HepG2 (cell line): ENCODE results near the gene BAHCC1.

Experiments
- ATF2 ChIP-seq: sonication (generic); formaldehyde crosslinking; IDR thresholded peaks from 2 replicates; pipeline ENCODE4 v1.4.0; 2020; ENCODE audit warnings: missing genetic modification reagents
- HBP1 ChIP-seq: IDR thresholded peaks from 2 replicates; pipeline ENCODE4 v1.6.1; 2016; ENCODE audit warnings: low read depth, control low read depth
- HOXD1 ChIP-seq: sonication (generic); formaldehyde crosslinking; IDR thresholded peaks from 2 replicates; pipeline ENCODE4 v1.5.0; 2020; ENCODE audit warnings: missing genetic modification reagents
- JUN ChIP-seq: sonication (generic); formaldehyde crosslinking; IDR thresholded peaks from 2 replicates; pipeline ENCODE4 v1.4.0; 2020; ENCODE audit warnings: mild to moderate bottlenecking, missing genetic modification reagents
- POLR2AphosphoS5 ChIP-seq: IDR thresholded peaks from 2 replicates; pipeline ENCODE4 v1.6.1; 2012; ENCODE audit warnings: low read depth, low read length
- SAFB2 ChIP-seq: sonication (generic); formaldehyde crosslinking; IDR thresholded peaks from 2 replicates; pipeline ENCODE4 v1.5.1; 2020; ENCODE audit warnings: missing genetic modification reagents, low read depth, mild to moderate bottlenecking, borderline replicate concordance
- SETDB1 ChIP-seq: sonication (generic); formaldehyde crosslinking; IDR thresholded peaks from 2 replicates; pipeline ENCODE4 v1.5.1; 2020; ENCODE audit warnings: missing genetic modification reagents, mild to moderate bottlenecking, borderline replicate concordance
- THAP8 ChIP-seq: sonication (generic); formaldehyde crosslinking; IDR thresholded peaks from 2 replicates; pipeline ENCODE4 v1.5.1; 2020; ENCODE audit warnings: missing genetic modification reagents, mild to moderate bottlenecking, borderline replicate concordance
- ZBTB43 ChIP-seq: sonication (generic); formaldehyde crosslinking; conservative IDR thresholded peaks from 2 replicates; pipeline ENCODE4 v1.4.0; 2020; ENCODE audit warnings: missing genetic modification reagents

GRCh38 chr17:81401723-81402529 is 6.7 kb downstream of the BAHCC1 start:
- no peak for TF ChIP-seq HBP1 (CRISPR knock-in tag)
- no peak for TF ChIP-seq POLR2AphosphoS5
- no peak for TF ChIP-seq SETDB1 (CRISPR knock-in tag)
- no peak for TF ChIP-seq HOXD1 (CRISPR knock-in tag)
- TF ChIP-seq THAP8 (CRISPR knock-in tag) = no peak
- TF ChIP-seq SAFB2 (CRISPR knock-in tag) = 0 out of 2 replicates have a peak, but pooled peaks have one; percentile 48
- no peak for TF ChIP-seq ATF2 (CRISPR knock-in tag)
- TF ChIP-seq ZBTB43 (CRISPR knock-in tag) = no peak
- no peak for TF ChIP-seq JUN (CRISPR knock-in tag)
